Caki2 (cell line): ENCODE results near the gene MEP1B. TPM values are rescaled to one million over a fixed set of nuclear protein-coding genes. Genes with fewer than 3 reads are reported as not detected.
"Not testable (repeated sequence)": the region's sequence is repeated elsewhere in the genome, so short reads cannot be mapped to it uniquely, and the experiment has no call there.

Source experiments
- DNase-seq: peaks from one replicate; pipeline ENCODE4 v3.0.0-alpha.2; 2015; ENCODE audit warnings: low read depth
- in situ Hi-C: cut with HindIII; loops from 2 replicates; pipeline ENCODE4 v1.10.0; 2016; ENCODE audit warnings: low sequenced_read_pairs, low pct_unique_long_range_greater_than_20kb, mixed read lengths
- total RNA-seq: library from RNA; depleted of rRNA; stranded (reverse); fragments of >200 nt; shearing (Covaris generic); gene quantifications from 2 replicates; pipeline ENCODE4 v1.2.3, GENCODE V29; 2014; ENCODE audit warnings: low replicate concordance; rRNA removed

The MEP1B gene
- total RNA-seq = 0.17 TPM in 1 of 2 replicates, not detected in the other

GRCh38 chr18:32189790-32190189, at the start of gene MEP1B:
TSS of gene MEP1B (plus strand) at chr18:32190039. CDS start at chr18:32190071, 32 bp downstream.
- in situ Hi-C loops = no loop called here
- no peak for DNase-seq

- no peak for DNase-seq
- in situ Hi-C loops = no loop called here
Measured at GRCh38 chr18:32148185-32148870, 41.5 kb upstream of the MEP1B start.

DNA sequence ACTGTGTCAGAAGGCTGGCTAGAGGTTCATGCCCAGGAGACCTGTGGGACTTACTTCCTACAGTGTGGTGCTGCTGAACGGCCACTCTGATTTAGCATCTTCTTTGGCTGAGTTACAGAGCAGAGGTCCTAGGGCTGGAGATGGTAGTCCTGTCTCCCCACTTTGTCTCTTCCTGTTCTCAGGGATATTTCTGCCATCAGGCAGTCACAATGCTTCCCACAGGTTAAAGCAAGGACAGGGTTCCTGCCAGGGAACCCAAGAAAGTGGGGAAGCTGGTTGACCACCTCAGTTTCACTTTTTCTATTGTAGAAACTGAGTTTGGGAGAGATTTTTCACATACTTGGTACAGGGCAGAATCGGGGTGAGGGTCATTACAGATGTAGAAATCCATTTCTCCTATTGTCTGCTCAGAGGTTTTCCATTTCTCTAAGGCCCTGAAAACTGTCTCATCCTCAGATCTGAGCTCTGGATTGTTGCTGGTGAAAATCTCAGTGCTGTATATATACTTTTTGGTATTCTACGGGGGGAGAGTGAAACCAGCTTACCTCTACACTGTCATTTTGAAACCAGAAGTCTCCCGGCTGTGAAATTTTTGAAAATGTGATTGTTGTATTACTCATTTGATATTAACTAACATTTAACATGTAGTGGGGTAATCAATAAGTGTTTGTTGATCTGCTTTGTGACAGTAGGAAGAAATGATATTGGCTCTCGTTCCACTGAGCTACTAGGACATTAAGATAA, 37.0 kb upstream of the MEP1B start:
- DNase-seq = no peak
- in situ Hi-C loops = no loop called here

GRCh38 chr18:32156855-32157254, 33.0 kb upstream of the MEP1B start:
- DNase-seq = no peak
- in situ Hi-C loops = no loop called here

GRCh38 chr18:32157580-32157979, 32.3 kb upstream of the MEP1B start:
- in situ Hi-C loops = no loop called here
- DNase-seq = no peak

DNA sequence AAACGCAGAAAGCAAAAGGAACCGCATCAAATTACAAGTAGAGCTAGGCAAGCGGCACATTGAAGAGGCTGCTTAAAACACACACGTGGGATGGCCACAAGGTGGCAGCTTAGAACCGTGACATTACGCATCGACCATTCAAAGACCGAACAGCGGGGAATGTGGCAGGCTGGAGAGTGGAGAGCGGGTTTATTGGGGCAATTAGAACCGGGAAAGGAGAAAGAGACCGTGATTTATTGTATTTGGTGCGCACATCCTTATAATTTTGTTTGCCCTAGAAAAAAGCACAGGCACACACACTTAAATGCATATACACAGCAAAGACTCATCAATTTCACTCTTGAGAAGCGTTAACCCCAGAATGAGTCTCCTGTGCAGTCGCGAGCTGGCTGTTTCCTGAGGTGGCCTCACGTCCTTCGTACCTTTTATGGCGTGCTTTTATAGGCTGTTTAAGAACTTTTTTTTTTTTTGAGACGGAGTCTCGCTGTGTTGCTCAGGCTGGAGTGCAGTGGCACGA, 31.7 kb upstream of the MEP1B start:
- in situ Hi-C loops = no loop called here

DNA sequence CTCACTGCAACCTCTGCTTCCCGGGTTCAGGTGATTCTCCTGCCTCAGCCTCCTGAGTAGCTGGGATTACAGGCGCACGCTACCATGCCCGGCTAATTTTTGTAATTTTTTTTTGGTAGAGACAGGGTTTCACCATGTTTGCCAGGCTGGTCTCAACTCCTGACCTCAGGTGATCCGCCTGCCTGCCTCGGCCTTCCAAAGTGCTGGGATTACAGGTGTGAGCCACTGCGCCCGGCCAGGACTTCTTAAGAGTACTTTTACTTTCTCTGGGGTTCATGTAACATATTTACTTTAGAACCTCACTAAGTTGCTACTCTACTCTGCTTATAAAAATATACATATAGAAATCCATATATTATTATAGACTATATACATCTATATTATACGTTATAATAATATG, 31.2 kb upstream of the MEP1B start:
- DNase-seq, in situ Hi-C loops: not testable (repeated sequence)

More for the DNA sequence above, 31.7 kb upstream of the MEP1B start:
- peak; percentile 52 for DNase-seq

- in situ Hi-C loops = no loop called here
- DNase-seq = no peak
Measured at GRCh38 chr18:32160547-32160946, 29.3 kb upstream of the MEP1B start.

- in situ Hi-C loops = no loop called here
- DNase-seq = no peak
Measured at GRCh38 chr18:32167980-32168730, 21.7 kb upstream of the MEP1B start.

GRCh38 chr18:32173654-32174053, 16.2 kb upstream of the MEP1B start:
- DNase-seq = no peak
- in situ Hi-C loops = no loop called here

GRCh38 chr18:32174719-32175118, 15.1 kb upstream of the MEP1B start:
- in situ Hi-C loops = no loop called here
- DNase-seq = no peak

GRCh38 chr18:32175265-32175664, 14.6 kb upstream of the MEP1B start:
- DNase-seq = no peak
- in situ Hi-C loops = no loop called here

- in situ Hi-C loops, DNase-seq: not testable (repeated sequence)
Measured at GRCh38 chr18:32176745-32177144, 13.1 kb upstream of the MEP1B start.

GRCh38 chr18:32177530-32177929, 12.3 kb upstream of the MEP1B start:
- in situ Hi-C loops = no loop called here
- no peak for DNase-seq

DNA sequence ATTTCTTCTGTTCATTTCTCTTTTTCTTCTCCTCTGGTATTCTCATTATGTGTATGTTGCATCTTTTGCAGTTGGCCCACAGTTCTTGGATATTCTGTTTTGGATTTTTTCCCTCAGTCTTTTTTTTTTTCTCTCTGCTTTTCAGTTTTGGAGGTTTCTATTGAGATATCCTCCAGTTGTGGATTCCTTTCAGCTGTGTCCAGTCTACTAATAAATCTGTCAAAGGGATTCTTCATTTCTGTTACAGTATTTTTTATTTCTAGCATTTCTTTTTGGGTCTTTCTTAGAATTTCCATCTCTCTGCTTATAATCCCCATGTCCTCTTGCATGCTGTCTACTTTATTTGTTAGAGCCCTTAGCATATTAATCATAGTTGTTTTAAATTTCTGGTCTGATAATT, 6.3 kb upstream of the MEP1B start:
- DNase-seq = no peak
- in situ Hi-C loops = no loop called here

GRCh38 chr18:32190209-32190608, 370 bp downstream of the MEP1B start:
- in situ Hi-C loops = no loop called here
- no peak for DNase-seq

DNA sequence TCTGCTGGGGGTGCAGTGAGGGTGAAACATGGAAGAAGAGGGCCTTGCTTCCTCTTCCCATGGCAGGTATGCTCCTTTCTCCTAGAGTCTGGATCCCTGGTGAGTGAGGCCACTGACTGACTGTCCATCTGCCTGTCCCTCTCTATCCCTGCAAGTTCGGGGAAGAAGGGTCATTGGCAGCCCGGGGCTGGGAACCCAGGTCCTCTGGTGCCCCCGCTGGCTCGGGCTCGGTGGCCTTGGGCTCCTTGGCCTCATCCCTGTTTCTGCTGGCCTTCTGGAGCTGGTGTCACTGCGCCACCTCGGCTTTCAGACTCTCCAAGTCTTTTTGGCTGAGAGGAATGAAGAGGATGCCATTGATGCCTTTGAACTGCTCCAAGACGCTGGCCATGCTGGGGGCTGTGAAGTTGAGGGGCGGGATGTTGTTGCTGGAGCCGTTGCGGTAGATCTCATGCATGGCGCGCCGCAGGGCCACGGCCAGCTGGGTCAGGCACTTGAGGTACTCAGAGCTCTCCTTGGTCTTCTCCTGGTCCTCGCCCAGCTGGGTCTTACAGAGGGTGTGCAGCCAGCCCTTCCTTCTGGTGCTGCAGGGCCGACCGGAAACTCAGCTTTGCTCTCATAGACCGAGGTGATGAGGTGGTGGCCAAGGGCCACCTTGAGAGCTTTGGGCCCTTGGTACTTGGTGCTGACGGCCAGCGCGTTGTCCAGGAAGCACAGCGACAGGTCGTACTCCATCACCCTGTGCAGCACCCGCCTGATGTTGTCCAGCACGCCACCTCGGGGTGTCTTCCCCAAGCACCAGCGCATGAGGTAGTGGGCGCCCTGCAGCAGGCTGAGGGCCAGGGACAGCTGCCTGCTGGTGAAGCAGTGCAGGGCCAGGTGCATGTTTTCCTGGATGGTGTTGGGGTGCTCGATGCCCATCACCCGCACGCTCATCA, 6.3 kb downstream of the MEP1B start:
- DNase-seq = no peak
- in situ Hi-C loops = no loop called here

- in situ Hi-C loops = no loop called here
- no peak for DNase-seq
Measured at GRCh38 chr18:32200766-32201165, 10.9 kb downstream of the MEP1B start.
